PC-3 (cell line): ENCODE results near the gene KIDINS220.

Experiments used
- CTCF ChIP-seq: fragments of 300-600 bp; sonication (generic); conservative IDR thresholded peaks from 2 replicates; pipeline ENCODE4 v1.5.1; 2017; ENCODE audit warnings: antibody characterized with exemption, low read depth, mild to moderate bottlenecking, low read length
- EZH2 ChIP-seq: fragments of 300-600 bp; sonication (generic); IDR thresholded peaks from one replicate; pipeline ENCODE4 v1.6.1; 2017; ENCODE audit warnings: antibody characterized with exemption, mild to moderate bottlenecking, low read length; ENCODE audit not compliant: unreplicated experiment

GRCh38 chr2:8840475-8841091 is 3.2 kb upstream of the KIDINS220 start:
- no peak for TF ChIP-seq CTCF
- no peak for TF ChIP-seq EZH2
